Muscle of back (tissue), 11 donors: Measurements from ENCODE around the gene CFTR. TPM values are rescaled to one million over a fixed set of nuclear protein-coding genes. Genes with fewer than 3 reads are reported as not detected.
A peak's percentile ranks its signal among the peaks of the same experiment; 100 is the strongest.
"Not testable (repeated sequence)": the region's sequence is repeated elsewhere in the genome, so short reads cannot be mapped to it uniquely, and the experiment has no call there.

Experiments
- DNase-seq, 3 donors: peaks; one replicate each; pipeline versions ENCODE4 v3.0.0 to v3.0.0-alpha.2; 2013
- polyA plus RNA-seq, 10 donors: library from polyadenylated mRNA; unstranded; fragments of 120-200 nt; gene quantifications; one replicate each; pipeline ENCODE4 v1.2.1, GENCODE V29; 2013; ENCODE audit not compliant: insufficient read length in 10 of 10

CFTR gene
- polyA plus RNA-seq, 10 donors = 0.17 to 1.3 (median 0.43) TPM

GRCh38 chr7:117495308-117495707 lies 15.5 kb downstream of the CFTR start:
- no peak for DNase-seq

GRCh38 chr7:117502331-117502730 lies 22.5 kb downstream of the CFTR start:
- DNase-seq = no peak

GRCh38 chr7:117505238-117505637 lies 25.4 kb downstream of the CFTR start:
- DNase-seq = no peak

GRCh38 chr7:117508676-117509075 lies 28.9 kb downstream of the CFTR start:
- DNase-seq = no peak

GRCh38 chr7:117517194-117517593 lies 37.4 kb downstream of the CFTR start:
- DNase-seq = not testable (repeated sequence)

- DNase-seq = no peak
These were observed 50.6 kb downstream of the CFTR start for GRCh38 chr7:117530390-117530789.

GRCh38 chr7:117531595-117532244 lies 51.9 kb downstream of the CFTR start:
- no peak for DNase-seq

- DNase-seq = no peak
These were observed 58.2 kb downstream of the CFTR start for GRCh38 chr7:117538053-117538452.

GRCh38 chr7:117544061-117544460 lies 64.2 kb downstream of the CFTR start:
- no peak for DNase-seq

GRCh38 chr7:117548035-117548434 lies 68.2 kb downstream of the CFTR start:
- no peak for DNase-seq

GRCh38 chr7:117550625-117551024 lies 70.8 kb downstream of the CFTR start:
- DNase-seq = no peak

- no peak for DNase-seq
These were observed 72.8 kb downstream of the CFTR start for GRCh38 chr7:117552660-117553059.

GRCh38 chr7:117555260-117555659 lies 75.4 kb downstream of the CFTR start:
- DNase-seq = no peak

- DNase-seq = no peak
These were observed 79.6 kb downstream of the CFTR start for GRCh38 chr7:117559391-117559790.

GRCh38 chr7:117560030-117560429 lies 80.2 kb downstream of the CFTR start:
- DNase-seq = no peak

GRCh38 chr7:117562759-117563158 lies 82.9 kb downstream of the CFTR start:
- no peak for DNase-seq

- DNase-seq = no peak
These were observed 84.3 kb downstream of the CFTR start for GRCh38 chr7:117564080-117564479.

GRCh38 chr7:117564627-117565026 lies 84.8 kb downstream of the CFTR start:
- DNase-seq = no peak

- DNase-seq = no peak
These were observed 85.4 kb downstream of the CFTR start for GRCh38 chr7:117565226-117565625.

- no peak for DNase-seq
These were observed 88.0 kb downstream of the CFTR start for GRCh38 chr7:117567781-117568180.

GRCh38 chr7:117572856-117573620 lies 93.2 kb downstream of the CFTR start:
- DNase-seq = no peak

GRCh38 chr7:117581424-117581823 lies 101.6 kb downstream of the CFTR start:
- no peak for DNase-seq

- peak in 2 of 3 donors; percentile 8 to 85 for DNase-seq
These were observed 102.4 kb downstream of the CFTR start for GRCh38 chr7:117582219-117582704.
